ENCODE measurements around the gene S100PBP. TPM values are rescaled to one million over a fixed set of nuclear protein-coding genes. Genes with fewer than 3 reads are reported as not detected.

The S100PBP gene
- total RNA-seq, 1 donor from 2014 or later: 26.6 TPM

- TF ChIP-seq CTCF (conservative IDR thresholded peaks at IDR 0.05; ENCODE audit: low read depth, low read length): no peak
- no peak for DNase-seq (ENCODE audit: low read depth)
- no peak overlapping the region for H3K4me3 ChIP-seq (ENCODE audit: low read depth, low read length)
These were observed 42.5 kb downstream of the S100PBP start for GRCh38 chr1:32859915-32860314.

- no peak for TF ChIP-seq CTCF (conservative IDR thresholded peaks at IDR 0.05; ENCODE audit: low read depth, low read length)
- DNase-seq (ENCODE audit: low read depth): no peak
- no peak overlapping the region for H3K4me3 ChIP-seq (ENCODE audit: low read depth, low read length)
These were observed 43.1 kb downstream of the S100PBP start for GRCh38 chr1:32860566-32860965.

- no peak overlapping the region for H3K4me3 ChIP-seq (ENCODE audit: low read depth, low read length)
- TF ChIP-seq CTCF (conservative IDR thresholded peaks at IDR 0.05; ENCODE audit: low read depth, low read length): no peak
- DNase-seq (ENCODE audit: low read depth): no peak
These were observed 44.6 kb downstream of the S100PBP start for GRCh38 chr1:32861904-32862695.

GRCh38 chr1:32863218-32863880 is 45.9 kb downstream of the S100PBP start:
- no peak for TF ChIP-seq CTCF (conservative IDR thresholded peaks at IDR 0.05; ENCODE audit: low read depth, low read length)
- H3K4me3 ChIP-seq (ENCODE audit: low read depth, low read length): no peak overlapping the region
- DNase-seq (ENCODE audit: low read depth): no peak

- no peak for TF ChIP-seq CTCF (conservative IDR thresholded peaks at IDR 0.05; ENCODE audit: low read depth, low read length)
- no peak overlapping the region for H3K4me3 ChIP-seq (ENCODE audit: low read depth, low read length)
- no peak for DNase-seq (ENCODE audit: low read depth)
These were observed 46.4 kb downstream of the S100PBP start for GRCh38 chr1:32863881-32864245.

- no peak overlapping the region for H3K4me3 ChIP-seq (ENCODE audit: low read depth, low read length)
- TF ChIP-seq CTCF (conservative IDR thresholded peaks at IDR 0.05; ENCODE audit: low read depth, low read length): no peak
- no peak for DNase-seq (ENCODE audit: low read depth)
These were observed 47.0 kb downstream of the S100PBP start for GRCh38 chr1:32864375-32865019.

Data from epithelial cell of proximal tubule (primary cell).